ENCODE data around the gene NRCAM. TPM values are rescaled to one million over a fixed set of nuclear protein-coding genes. Genes with fewer than 3 reads are reported as not detected.

The NRCAM gene
- total RNA-seq, 4 donors from 2014 or later, result 10.1 to 19.5 (median 13.0) TPM

GRCh38 chr7:108234281-108234680, 222.0 kb downstream of the NRCAM start:
- intact Hi-C loops (cut with DNase I), result no loop called here
- Histone ChIP-seq H3K4me3 (replicated peaks in 1 of 3) (no peak overlapping the region), H3K9me3 (no peaks in the 10 kb centered on the region), H3K27me3 (no peaks in the 10 kb centered on the region), H3K27ac (no peak overlapping the region), H3K4me1 (no peaks in the 10 kb centered on the region), H3K36me3 (no peaks in the 10 kb centered on the region)
- TF ChIP-seq POLR2A (IDR thresholded peaks at IDR 0.05) (no peak), CTCF (IDR thresholded peaks at IDR 0.05) (no peak)
- DNase-seq, result no peak
- WGBS, 2 donors, result 74 to 84% methylated on average over 2 of the region's 2 CpGs

- Histone ChIP-seq H3K27ac (no peak overlapping the region), H3K36me3 (no peaks in the 10 kb centered on the region), H3K9me3 (no peaks in the 10 kb centered on the region), H3K4me3 (replicated peaks in 1 of 3) (no peak overlapping the region), H3K4me1 (no peaks in the 10 kb centered on the region), H3K27me3 (no peaks in the 10 kb centered on the region)
- intact Hi-C loops (cut with DNase I), result no loop called here
- no peak for TF ChIP-seq POLR2A (IDR thresholded peaks at IDR 0.05)
- no peak for TF ChIP-seq CTCF (IDR thresholded peaks at IDR 0.05)
- DNase-seq, result no peak
- 86 to 93% methylated on average over 6 of the region's 6 CpGs for WGBS, 2 donors
These were observed 224.2 kb downstream of the NRCAM start for GRCh38 chr7:108232076-108232475.

- Histone ChIP-seq H3K9me3 (no peaks in the 10 kb centered on the region), H3K4me3 (replicated peaks in 1 of 3) (no peak overlapping the region), H3K4me1 (no peaks in the 10 kb centered on the region), H3K27me3 (no peaks in the 10 kb centered on the region), H3K27ac (no peak overlapping the region), H3K36me3 (no peaks in the 10 kb centered on the region)
- 94 to 96% methylated on average over 2 of the region's 2 CpGs for WGBS, 2 donors
- no peak for TF ChIP-seq CTCF (IDR thresholded peaks at IDR 0.05)
- no peak for TF ChIP-seq POLR2A (IDR thresholded peaks at IDR 0.05)
- intact Hi-C loops (cut with DNase I), result no loop called here
- no peak for DNase-seq
These were observed 225.0 kb downstream of the NRCAM start for GRCh38 chr7:108231221-108231620.

- intact Hi-C loops (cut with DNase I), result no loop called here
- no peaks in the 10 kb centered on the region for H3K36me3 ChIP-seq
- H3K27ac ChIP-seq, result no peak overlapping the region
- WGBS, 2 donors, result 80 to 87% methylated on average over 3 of the region's 3 CpGs
- no peaks in the 10 kb centered on the region for H3K4me1 ChIP-seq
- no peak overlapping the region for H3K4me3 ChIP-seq (replicated peaks in 1 of 3)
- no peak for DNase-seq
- TF ChIP-seq CTCF (IDR thresholded peaks at IDR 0.05) (no peak), POLR2A (IDR thresholded peaks at IDR 0.05) (no peak)
- H3K27me3 ChIP-seq, result no peaks in the 10 kb centered on the region
- no peaks in the 10 kb centered on the region for H3K9me3 ChIP-seq
These were observed 228.9 kb downstream of the NRCAM start for GRCh38 chr7:108227366-108227765.

GRCh38 chr7:108226816-108227299, 229.4 kb downstream of the NRCAM start:
- Histone ChIP-seq H3K27me3 (no peaks in the 10 kb centered on the region), H3K9me3 (no peaks in the 10 kb centered on the region), H3K27ac (no peak overlapping the region), H3K36me3 (no peaks in the 10 kb centered on the region), H3K4me1 (no peaks in the 10 kb centered on the region), H3K4me3 (replicated peaks in 1 of 3) (no peak overlapping the region)
- TF ChIP-seq POLR2A (IDR thresholded peaks at IDR 0.05) (no peak), CTCF (IDR thresholded peaks at IDR 0.05) (no peak)
- WGBS, 2 donors, result 60 to 63% methylated on average over 3 of the region's 3 CpGs
- no peak for DNase-seq
- intact Hi-C loops (cut with DNase I), result no loop called here
